ENCODE data around the gene PITPNC1. TPM values are rescaled to one million over a fixed set of nuclear protein-coding genes. Genes with fewer than 3 reads are reported as not detected.

Gene PITPNC1
- total RNA-seq, 1 experiment from 2014 or later = 37.5 TPM

- no peak overlapping the region for H3K4ac ChIP-seq (ENCODE audit: low read depth, low read length)
- no peak overlapping the region for H2BK20ac ChIP-seq (ENCODE audit: low read depth, low read length, poor library complexity, severe bottlenecking)
- H3K23me2 ChIP-seq (ENCODE audit: insufficient read length, low read depth, low read length, poor library complexity, severe bottlenecking) = no peaks in the 10 kb centered on the region
- H2BK15ac ChIP-seq (ENCODE audit: low read depth, low read length) = no peak overlapping the region
- H3K9me3 ChIP-seq (ENCODE audit: control insufficient read depth, low read depth, low read length) = no peaks in the 10 kb centered on the region
- H3K23ac ChIP-seq (ENCODE audit: insufficient read length, low read depth, low read length) = no peak overlapping the region
- no peak overlapping the region for H3K4me3 Mint-ChIP-seq
- H3K79me1 ChIP-seq (ENCODE audit: insufficient read depth, low read depth, low read length, poor library complexity, severe bottlenecking) = no peaks in the 10 kb centered on the region
- no peaks in the 10 kb centered on the region for H3K27me3 Mint-ChIP-seq (ENCODE audit: low read depth)
- H4K91ac ChIP-seq (ENCODE audit: insufficient read length, low read depth, low read length) = no peak overlapping the region
- H2AK5ac ChIP-seq (ENCODE audit: insufficient read length, low read length) = no peak overlapping the region
- peaks cover 44% of the 10 kb centered on the region in 2 experiments for H3K4me1 Mint-ChIP-seq
- H3K14ac ChIP-seq (ENCODE audit: insufficient read depth, low read length) = no peak overlapping the region
- H3K9ac ChIP-seq (ENCODE audit: extremely low read depth, insufficient read length, low read length) = no peak overlapping the region
- peaks cover 0 to 6% (median 1%) of the 10 kb centered on the region in 3 experiments; a peak in 2 of 7 replicates for H3K36me3 Mint-ChIP-seq (ENCODE audit: insufficient read depth in 1 of 3, low read depth in 3 of 3)
- H3K4me2 ChIP-seq (ENCODE audit: insufficient read depth, insufficient read length, low read length) = no peak overlapping the region
- no peak overlapping the region for H3T11ph ChIP-seq (ENCODE audit: low read length)
- no peak overlapping the region for H2BK12ac ChIP-seq (ENCODE audit: insufficient read length, low read depth, low read length)
- H3K79me2 ChIP-seq (ENCODE audit: insufficient read depth, low read length) = peaks cover 10% of the 10 kb centered on the region; the same call in 1 of the 2 replicates
- peaks cover 8% of the 10 kb centered on the region; the same call in 1 of the 2 replicates for H3K4me1 ChIP-seq (ENCODE audit: insufficient read depth, low read length)
- no peak overlapping the region for H4K5ac ChIP-seq (ENCODE audit: insufficient read length, low read depth, low read length)
- H3K27ac ChIP-seq (ENCODE audit: insufficient read length, low read depth, low read length) = no peak overlapping the region
- TF ChIP-seq CTCF (conservative IDR thresholded peaks at IDR 0.05) = no peak
- DNase-seq = peak; percentile 35
- H4K20me1 ChIP-seq (ENCODE audit: control insufficient read depth, insufficient read depth, insufficient read length) = no peaks in the 10 kb centered on the region
- H2BK120ac ChIP-seq (ENCODE audit: low read depth, low read length, poor library complexity, severe bottlenecking) = no peak overlapping the region
- no peak overlapping the region for H3K18ac ChIP-seq (ENCODE audit: insufficient read length, low read depth, low read length)
- H2AFZ ChIP-seq (ENCODE audit: low read length) = no peak overlapping the region
- peak overlapping the region in 2 of 3 experiments; percentile 49 to 52; a peak in 2 of 7 replicates for H3K27ac Mint-ChIP-seq
- no peaks in the 10 kb centered on the region for H3K9me3 Mint-ChIP-seq
- H2BK5ac ChIP-seq (ENCODE audit: insufficient read length, low read length) = no peak overlapping the region
- no peaks in the 10 kb centered on the region for H3K27me3 ChIP-seq (ENCODE audit: insufficient read depth, low read length)
- WGBS (ENCODE audit: extremely low coverage, insufficient read length, low lambda C conversion rate) = no CpG with 5 or more reads among the region's 12 CpGs
- no peak overlapping the region for H3K56ac ChIP-seq (ENCODE audit: insufficient read length, low read depth, low read length)
- H4K8ac ChIP-seq (replicated peaks; ENCODE audit: insufficient read length, low read depth, low read length) = no peak overlapping the region
These were observed 111.1 kb downstream of the PITPNC1 start for GRCh38 chr17:67488161-67488560.

Measured in H9 (cell line).